NCI-H82 treated with DMSO at 0.1 percent for 48 hours (cell line): ENCODE results near the gene TNFRSF13B.
"Not testable (repeated sequence)": the region's sequence is repeated elsewhere in the genome, so short reads cannot be mapped to it uniquely, and the experiment has no call there.

Source experiments
- DNase-seq: peaks from one replicate; lab custom pipeline; 2025; ENCODE audit not compliant: unreplicated experiment; lab: John Stamatoyannopoulos, UW

Gene TNFRSF13B

GRCh38 chr17:16926571-16927451 is 45.1 kb downstream of the TNFRSF13B start:
- DNase-seq = no peak

GRCh38 chr17:16926061-16926511 is 45.8 kb downstream of the TNFRSF13B start:
- DNase-seq = no peak

GRCh38 chr17:16925461-16926060 is 46.4 kb downstream of the TNFRSF13B start:
- DNase-seq = no peak

- DNase-seq = no peak
Measured at GRCh38 chr17:16924696-16925440, 47.0 kb downstream of the TNFRSF13B start.

- no peak for DNase-seq
Measured at GRCh38 chr17:16923904-16924695, 47.8 kb downstream of the TNFRSF13B start.

GRCh38 chr17:16923097-16923903 is 48.6 kb downstream of the TNFRSF13B start:
- DNase-seq = no peak

- no peak for DNase-seq
Measured at GRCh38 chr17:16922386-16923096, 49.4 kb downstream of the TNFRSF13B start.

- DNase-seq = not testable (repeated sequence)
Measured at GRCh38 chr17:16921451-16921850, 50.5 kb downstream of the TNFRSF13B start.

GRCh38 chr17:16920628-16921020 is 51.3 kb downstream of the TNFRSF13B start:
- no peak for DNase-seq

GRCh38 chr17:16919663-16920627 is 52.0 kb downstream of the TNFRSF13B start:
- DNase-seq = no peak

GRCh38 chr17:16918443-16918842 is 53.5 kb downstream of the TNFRSF13B start:
- DNase-seq = no peak

GRCh38 chr17:16917671-16918394 is 54.1 kb downstream of the TNFRSF13B start:
- no peak for DNase-seq

GRCh38 chr17:16916557-16916920 is 55.4 kb downstream of the TNFRSF13B start:
- no peak for DNase-seq

- no peak for DNase-seq
Measured at GRCh38 chr17:16915752-16916556, 56.0 kb downstream of the TNFRSF13B start.

GRCh38 chr17:16913463-16913862 is 58.5 kb downstream of the TNFRSF13B start:
- no peak for DNase-seq

- DNase-seq = no peak
Measured at GRCh38 chr17:16912021-16912962, 59.6 kb downstream of the TNFRSF13B start.
